Colon (tissue), 2 donors: ENCODE measurements around the gene PGA3.
"Not testable (repeated sequence)": the region's sequence is repeated elsewhere in the genome, so short reads cannot be mapped to it uniquely, and the experiment has no call there.

Experiments used
- FAIRE-seq: peaks from 2 replicates; lab custom pipeline; 2012; peaks lifted over from hg19 to GRCh38; lab: Jason Lieb, UNC
- donor health status: control.
- donor health status: control.

The PGA3 gene

DNA sequence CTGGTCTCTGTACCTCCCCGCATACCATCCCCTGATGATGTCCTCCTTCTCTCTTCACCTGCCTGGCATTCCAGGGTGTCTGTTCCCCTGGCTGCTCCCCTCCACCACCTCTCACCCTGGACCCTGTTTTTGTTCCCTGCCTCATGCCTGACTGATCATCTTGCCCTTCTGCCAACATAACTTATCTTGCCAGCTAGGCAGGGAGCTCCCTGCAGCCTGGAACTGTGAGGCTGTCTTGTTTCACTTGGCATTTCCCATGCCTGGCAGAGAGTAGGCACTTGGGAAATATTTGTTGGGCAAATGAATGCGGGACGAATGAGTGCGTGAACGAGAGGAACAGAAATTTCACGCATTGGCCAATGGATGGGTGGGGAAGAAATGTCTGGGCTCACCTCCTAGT is 7.3 kb downstream of the PGA3 start:
- not testable (repeated sequence) for FAIRE-seq

DNA sequence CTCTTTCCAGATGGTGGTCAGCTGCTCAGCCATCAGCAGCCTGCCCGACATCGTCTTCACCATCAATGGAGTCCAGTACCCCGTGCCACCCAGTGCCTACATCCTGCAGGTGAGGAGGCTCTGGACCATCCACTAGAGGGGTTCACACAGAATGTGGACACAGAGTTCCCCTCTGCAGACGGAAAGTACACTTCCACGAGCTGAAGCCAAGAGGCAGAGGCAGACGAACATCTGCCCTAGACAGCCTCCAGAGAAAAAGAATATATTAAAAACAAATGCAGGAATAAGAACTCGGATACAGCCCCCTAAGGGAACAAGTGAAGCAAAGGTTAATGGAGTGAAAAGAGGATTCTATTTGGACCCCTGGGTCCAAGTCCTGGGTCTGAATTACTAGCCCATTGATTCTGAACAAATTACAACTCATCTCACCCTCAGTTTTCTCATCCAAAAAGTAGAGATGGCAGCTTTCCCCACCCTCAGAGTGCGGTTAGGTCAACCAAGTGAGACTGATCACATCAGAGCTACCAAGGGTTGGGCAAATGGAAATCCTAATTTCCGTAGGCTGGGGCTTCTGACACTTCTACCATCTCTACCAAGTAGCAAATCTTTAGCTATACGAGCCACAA is 8.1 kb downstream of the PGA3 start:
- FAIRE-seq, result not testable (repeated sequence)

DNA sequence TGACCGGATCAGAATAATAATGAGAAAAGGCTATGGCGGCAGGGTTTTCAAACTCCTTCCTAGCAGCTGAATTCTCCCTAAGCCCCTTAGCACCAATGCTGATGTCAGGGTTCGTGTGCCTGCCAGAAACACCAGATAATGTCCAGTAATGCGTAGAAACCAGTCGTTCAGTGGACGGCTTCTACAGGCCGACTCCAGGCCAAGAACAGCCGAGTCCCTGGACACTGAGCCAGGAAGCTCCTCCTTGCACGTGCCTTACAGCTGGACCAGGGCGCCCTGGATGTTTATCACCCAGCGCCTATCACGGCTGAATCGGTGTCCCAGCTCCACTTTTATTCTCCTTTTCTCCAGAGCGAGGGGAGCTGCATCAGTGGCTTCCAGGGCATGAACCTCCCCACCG is 8.9 kb downstream of the PGA3 start:
- not testable (repeated sequence) for FAIRE-seq

DNA sequence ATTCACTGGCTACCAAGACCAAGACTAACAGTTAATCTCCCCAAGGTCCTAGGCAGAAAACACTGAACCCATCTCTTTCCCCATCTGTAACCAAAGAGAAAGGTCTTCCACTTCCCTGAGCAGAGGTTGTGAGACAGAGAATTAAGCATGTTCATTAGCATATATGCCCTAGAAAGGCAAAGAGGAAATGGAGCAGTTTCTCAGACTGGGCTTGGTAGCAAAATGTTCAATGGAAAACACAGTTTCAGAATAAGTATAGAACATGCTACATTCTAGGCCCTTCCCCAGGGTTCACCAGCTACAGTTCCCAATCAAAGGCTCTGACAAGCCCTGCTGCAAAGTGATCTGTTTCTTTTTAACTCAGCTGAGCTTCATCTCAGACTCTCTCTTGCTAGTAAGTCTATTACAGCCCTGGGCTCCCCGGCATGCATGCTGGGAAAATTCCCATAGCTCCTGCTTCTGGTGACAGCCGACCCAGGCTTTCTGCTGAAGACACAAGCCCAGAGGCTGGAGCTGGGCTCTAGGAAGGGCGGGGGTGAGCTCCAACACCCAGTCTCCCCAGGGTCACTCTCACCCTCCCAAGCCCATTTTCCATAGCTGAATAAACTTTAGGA is 10.5 kb downstream of the PGA3 start:
- not testable (repeated sequence) for FAIRE-seq

DNA sequence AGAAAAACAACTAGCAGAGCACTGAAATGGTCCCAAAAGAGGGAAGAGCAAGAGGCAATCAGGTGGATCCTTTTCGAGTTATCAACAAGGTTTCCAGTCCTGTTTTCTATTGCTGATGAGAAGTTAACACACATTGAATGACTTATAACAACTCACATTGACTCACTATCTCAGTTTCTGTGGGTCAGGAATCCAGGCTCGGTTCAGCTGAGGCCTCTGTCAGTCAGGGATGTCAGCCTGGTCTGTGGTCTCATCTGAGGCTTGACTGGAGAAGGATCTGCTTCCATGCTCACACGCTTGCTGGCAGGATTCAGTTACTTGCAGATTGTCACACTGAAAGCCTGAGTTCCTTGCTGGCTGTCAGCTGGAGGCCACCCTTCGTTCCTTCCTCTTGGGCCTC is 15.0 kb downstream of the PGA3 start:
- not testable (repeated sequence) for FAIRE-seq

DNA sequence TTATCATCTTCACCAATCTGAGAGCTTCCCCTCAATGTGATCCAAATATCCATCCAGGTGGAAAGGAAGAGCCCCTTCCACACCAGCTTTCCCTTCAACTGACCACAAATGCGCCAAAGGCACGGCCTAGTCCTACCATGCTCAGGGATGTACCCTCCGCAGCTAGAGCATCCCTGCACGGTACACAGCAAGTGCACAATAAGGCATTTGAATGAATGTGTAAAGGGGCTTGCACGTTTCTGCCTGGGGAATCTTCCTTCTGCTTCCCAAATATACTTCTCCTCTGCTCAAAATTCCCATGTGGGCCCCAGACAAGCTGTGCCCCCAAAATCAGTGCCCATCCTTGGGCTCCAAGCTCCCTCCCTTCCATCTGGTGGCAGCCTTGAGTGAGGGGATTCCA is 15.7 kb downstream of the PGA3 start:
- FAIRE-seq, result not testable (repeated sequence)

DNA sequence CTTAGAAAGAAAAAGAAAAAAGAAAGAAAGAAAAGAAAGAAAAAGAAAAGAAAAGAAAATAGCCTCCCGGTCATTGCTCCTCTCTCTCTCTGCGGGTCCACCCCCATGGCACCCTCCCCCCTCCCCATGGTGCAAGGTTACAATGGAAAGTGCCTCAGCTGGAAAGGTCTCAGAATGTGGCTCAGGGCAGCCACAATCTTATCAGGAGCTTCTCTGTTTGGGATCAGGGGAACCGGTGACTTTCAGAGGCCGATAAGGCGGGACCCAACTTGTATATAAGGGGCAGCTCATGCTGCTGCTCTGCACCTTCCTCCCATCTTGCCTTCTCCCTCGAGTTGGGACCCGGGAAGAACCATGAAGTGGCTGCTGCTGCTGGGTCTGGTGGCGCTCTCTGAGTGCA is 18.7 kb downstream of the PGA3 start, which contains the start of gene PGA4:
TSS of gene PGA4 (plus strand) at position 301 of the 400 bp plus-strand sequence. CDS start at position 355, 54 bp downstream.
- FAIRE-seq, result not testable (repeated sequence)

DNA sequence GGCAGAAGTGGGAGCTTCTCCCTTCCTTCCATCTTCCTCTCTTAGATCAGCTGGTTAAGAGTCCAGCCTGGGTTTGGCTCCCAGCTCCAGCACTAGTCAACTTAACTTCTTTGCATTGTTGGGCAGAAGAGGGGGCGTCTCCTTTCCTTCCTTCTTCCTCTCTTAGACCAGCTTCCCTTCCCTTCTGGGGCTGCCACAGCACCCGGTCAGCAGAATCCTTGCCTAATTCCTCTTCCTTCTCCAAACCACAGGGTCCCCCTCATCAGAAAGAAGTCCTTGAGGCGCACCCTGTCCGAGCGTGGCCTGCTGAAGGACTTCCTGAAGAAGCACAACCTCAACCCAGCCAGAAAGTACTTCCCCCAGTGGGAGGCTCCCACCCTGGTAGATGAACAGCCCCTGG is 19.4 kb downstream of the PGA3 start:
- FAIRE-seq, result not testable (repeated sequence)

DNA sequence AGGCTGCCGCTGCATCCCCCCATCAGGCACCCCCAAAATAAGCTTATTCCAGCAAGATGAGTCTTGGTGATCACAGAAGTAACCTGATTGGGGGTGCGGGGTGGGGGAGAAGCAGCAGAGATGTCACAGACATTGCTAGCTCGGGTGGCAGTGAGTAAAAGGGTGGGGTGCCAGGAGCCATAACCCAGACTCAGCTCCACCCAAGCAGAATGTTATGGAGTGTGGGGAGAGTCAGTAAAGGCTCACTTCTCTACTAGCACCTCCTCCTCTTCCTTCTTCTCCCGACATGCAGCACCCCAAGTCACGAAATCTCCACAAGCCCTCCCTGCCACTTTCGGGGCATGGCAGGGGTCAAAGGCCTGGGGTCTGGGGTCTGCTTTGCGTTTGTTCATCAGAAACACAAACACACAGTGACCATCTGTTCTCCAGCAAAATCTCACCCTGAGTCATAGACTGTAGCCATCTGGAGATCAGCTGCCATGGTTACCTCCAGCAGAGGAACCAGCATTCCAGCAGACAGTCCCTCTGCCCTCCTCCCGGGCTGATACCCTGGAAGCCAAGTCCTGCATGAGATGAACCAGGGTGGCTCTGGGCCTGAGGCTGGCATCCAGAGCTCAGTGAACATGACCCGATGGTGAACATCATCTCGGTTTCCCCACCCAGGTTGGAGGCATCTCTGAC is 23.3 kb downstream of the PGA3 start:
- FAIRE-seq, result not testable (repeated sequence)

DNA sequence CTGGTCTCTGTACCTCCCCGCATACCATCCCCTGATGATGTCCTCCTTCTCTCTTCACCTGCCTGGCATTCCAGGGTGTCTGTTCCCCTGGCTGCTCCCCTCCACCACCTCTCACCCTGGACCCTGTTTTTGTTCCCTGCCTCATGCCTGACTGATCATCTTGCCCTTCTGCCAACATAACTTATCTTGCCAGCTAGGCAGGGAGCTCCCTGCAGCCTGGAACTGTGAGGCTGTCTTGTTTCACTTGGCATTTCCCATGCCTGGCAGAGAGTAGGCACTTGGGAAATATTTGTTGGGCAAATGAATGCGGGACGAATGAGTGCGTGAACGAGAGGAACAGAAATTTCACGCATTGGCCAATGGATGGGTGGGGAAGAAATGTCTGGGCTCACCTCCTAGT is 26.1 kb downstream of the PGA3 start:
- FAIRE-seq, result not testable (repeated sequence)

DNA sequence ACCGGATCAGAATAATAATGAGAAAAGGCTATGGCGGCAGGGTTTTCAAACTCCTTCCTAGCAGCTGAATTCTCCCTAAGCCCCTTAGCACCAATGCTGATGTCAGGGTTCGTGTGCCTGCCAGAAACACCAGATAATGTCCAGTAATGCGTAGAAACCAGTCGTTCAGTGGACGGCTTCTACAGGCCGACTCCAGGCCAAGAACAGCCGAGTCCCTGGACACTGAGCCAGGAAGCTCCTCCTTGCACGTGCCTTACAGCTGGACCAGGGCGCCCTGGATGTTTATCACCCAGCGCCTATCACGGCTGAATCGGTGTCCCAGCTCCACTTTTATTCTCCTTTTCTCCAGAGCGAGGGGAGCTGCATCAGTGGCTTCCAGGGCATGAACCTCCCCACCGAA is 27.7 kb downstream of the PGA3 start:
- FAIRE-seq, result not testable (repeated sequence)

DNA sequence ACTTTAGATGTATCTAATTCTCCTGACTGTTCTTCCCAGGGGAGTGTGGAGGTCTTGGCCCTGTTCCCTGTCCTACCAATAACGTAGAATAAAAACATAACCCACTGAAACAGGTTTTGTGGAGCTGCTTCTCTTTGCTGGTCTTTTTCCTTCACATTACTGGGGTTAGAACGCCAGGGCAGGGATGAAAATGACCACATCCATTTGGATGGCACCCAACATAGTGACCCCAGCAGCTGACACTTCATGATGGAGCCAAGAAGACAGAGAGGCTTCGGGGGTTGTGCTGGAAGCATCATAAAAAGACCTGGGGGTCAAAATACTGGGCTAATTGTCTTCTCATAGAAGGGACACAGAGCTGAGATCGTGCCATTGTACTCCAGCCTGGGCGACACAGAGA is 28.3 kb downstream of the PGA3 start:
- FAIRE-seq, result not testable (repeated sequence)

DNA sequence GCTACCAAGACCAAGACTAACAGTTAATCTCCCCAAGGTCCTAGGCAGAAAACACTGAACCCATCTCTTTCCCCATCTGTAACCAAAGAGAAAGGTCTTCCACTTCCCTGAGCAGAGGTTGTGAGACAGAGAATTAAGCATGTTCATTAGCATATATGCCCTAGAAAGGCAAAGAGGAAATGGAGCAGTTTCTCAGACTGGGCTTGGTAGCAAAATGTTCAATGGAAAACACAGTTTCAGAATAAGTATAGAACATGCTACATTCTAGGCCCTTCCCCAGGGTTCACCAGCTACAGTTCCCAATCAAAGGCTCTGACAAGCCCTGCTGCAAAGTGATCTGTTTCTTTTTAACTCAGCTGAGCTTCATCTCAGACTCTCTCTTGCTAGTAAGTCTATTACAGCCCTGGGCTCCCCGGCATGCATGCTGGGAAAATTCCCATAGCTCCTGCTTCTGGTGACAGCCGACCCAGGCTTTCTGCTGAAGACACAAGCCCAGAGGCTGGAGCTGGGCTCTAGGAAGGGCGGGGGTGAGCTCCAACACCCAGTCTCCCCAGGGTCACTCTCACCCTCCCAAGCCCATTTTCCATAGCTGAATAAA is 29.3 kb downstream of the PGA3 start:
- not testable (repeated sequence) for FAIRE-seq

DNA sequence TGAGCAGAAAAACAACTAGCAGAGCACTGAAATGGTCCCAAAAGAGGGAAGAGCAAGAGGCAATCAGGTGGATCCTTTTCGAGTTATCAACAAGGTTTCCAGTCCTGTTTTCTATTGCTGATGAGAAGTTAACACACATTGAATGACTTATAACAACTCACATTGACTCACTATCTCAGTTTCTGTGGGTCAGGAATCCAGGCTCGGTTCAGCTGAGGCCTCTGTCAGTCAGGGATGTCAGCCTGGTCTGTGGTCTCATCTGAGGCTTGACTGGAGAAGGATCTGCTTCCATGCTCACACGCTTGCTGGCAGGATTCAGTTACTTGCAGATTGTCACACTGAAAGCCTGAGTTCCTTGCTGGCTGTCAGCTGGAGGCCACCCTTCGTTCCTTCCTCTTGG is 33.8 kb downstream of the PGA3 start:
- FAIRE-seq, result not testable (repeated sequence)

DNA sequence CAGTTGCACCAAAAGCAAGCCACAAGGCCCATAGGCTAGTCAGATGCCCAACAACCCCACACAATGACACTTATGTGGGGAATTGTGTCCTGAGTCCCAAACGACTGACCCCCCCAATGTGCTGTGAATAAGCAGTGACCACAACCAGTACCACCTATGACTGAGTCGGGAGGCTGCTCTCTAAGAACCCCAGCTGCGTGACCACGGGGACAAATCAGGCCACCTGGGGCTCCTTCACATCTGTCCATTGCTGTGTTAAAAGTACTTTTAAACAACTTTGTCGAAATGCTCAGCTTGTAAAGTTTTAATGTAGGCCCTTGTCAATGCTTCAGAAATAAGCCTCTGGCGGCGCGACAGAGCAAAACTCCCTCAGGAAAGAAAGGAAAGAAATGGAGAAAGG is 37.0 kb downstream of the PGA3 start:
- FAIRE-seq, result not testable (repeated sequence)

DNA sequence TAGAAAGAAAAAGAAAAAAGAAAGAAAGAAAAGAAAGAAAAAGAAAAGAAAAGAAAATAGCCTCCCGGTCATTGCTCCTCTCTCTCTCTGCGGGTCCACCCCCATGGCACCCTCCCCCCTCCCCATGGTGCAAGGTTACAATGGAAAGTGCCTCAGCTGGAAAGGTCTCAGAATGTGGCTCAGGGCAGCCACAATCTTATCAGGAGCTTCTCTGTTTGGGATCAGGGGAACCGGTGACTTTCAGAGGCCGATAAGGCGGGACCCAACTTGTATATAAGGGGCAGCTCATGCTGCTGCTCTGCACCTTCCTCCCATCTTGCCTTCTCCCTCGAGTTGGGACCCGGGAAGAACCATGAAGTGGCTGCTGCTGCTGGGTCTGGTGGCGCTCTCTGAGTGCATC is 37.6 kb downstream of the PGA3 start, which contains the start of gene PGA5:
TSS of gene PGA5 (plus strand) at position 301 of the 400 bp plus-strand sequence. CDS start at position 353, 52 bp downstream.
- FAIRE-seq, result not testable (repeated sequence)

DNA sequence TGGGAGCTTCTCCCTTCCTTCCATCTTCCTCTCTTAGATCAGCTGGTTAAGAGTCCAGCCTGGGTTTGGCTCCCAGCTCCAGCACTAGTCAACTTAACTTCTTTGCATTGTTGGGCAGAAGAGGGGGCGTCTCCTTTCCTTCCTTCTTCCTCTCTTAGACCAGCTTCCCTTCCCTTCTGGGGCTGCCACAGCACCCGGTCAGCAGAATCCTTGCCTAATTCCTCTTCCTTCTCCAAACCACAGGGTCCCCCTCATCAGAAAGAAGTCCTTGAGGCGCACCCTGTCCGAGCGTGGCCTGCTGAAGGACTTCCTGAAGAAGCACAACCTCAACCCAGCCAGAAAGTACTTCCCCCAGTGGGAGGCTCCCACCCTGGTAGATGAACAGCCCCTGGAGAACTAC is 38.2 kb downstream of the PGA3 start:
- FAIRE-seq, result not testable (repeated sequence)

DNA sequence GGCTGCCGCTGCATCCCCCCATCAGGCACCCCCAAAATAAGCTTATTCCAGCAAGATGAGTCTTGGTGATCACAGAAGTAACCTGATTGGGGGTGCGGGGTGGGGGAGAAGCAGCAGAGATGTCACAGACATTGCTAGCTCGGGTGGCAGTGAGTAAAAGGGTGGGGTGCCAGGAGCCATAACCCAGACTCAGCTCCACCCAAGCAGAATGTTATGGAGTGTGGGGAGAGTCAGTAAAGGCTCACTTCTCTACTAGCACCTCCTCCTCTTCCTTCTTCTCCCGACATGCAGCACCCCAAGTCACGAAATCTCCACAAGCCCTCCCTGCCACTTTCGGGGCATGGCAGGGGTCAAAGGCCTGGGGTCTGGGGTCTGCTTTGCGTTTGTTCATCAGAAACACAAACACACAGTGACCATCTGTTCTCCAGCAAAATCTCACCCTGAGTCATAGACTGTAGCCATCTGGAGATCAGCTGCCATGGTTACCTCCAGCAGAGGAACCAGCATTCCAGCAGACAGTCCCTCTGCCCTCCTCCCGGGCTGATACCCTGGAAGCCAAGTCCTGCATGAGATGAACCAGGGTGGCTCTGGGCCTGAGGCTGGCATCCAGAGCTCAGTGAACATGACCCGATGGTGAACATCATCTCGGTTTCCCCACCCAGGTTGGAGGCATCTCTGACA is 42.1 kb downstream of the PGA3 start:
- FAIRE-seq, result not testable (repeated sequence)

DNA sequence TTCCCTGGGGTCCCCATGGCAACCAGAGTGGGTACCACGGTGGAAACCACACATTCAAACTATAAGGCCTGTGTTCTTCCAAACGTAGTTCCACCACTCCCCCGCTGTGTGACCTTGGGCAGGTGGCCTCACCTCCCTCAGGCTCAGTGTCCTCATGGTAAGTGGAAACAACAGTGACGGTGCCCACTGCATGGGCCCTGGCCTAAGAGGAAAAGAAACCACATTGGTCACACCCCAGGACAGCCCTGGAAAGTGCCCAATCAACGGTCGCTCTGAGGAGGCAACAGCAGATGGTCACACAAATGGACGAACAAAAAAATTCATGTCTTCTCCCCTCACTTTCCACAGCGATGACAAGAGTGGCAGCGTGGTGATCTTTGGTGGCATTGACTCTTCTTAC is 44.8 kb downstream of the PGA3 start:
- FAIRE-seq, result not testable (repeated sequence)

DNA sequence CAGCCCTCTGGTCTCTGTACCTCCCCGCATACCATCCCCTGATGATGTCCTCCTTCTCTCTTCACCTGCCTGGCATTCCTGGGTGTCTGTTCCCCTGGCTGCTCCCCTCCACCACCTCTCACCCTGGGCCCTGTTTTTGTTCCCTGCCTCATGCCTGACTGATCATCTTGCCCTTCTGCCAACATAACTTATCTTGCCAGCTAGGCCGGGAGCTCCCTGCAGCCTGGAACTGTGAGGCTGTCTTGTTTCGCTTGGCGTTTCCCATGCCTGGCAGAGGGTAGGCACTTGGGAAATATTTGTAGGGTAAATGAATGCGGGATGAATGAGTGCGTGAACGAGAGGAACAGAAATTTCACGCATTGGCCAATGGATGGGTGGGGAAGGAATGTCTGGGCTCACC is 45.9 kb downstream of the PGA3 start:
- not testable (repeated sequence) for FAIRE-seq

DNA sequence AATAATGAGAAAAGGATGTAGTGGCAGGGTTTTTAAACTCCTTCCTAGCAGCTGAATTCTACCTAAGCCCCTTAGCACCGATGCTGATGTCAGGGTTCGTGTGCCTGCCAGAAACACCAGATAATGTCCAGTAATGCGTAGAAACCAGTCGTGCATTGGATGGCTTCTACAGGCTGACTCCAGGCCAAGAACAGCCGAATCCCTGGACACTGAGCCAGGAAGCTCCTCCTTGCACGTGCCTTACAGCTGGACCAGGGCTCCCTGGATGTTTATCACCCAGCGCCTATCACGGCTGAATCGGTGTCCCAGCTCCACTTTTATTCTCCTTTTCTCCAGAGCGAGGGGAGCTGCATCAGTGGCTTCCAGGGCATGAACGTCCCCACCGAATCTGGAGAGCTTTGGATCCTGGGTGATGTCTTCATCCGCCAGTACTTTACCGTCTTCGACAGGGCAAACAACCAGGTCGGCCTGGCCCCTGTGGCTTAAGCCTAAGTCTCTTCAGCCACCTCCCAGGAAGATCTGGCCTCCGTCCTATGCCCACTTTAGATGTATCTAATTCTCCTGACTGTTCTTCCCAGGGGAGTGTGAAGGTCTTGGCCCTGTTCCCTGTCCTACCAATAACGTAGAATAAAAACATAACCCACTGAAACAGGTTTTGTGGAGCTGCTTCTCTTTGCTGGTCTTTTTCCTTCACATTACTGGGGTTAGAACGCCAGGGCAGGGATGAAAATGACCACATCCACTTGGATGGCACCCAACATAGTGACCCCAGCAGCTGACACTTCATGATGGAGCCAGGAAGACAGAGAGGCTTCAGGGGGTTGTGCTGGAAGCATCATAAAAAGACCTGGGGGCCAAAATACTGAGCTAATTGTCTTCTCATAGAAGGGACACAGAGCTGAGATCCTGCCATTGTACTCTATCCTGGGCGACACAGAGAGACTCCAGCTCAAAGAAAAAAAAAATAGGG is 47.8 kb downstream of the PGA3 start:
- FAIRE-seq, result not testable (repeated sequence)
